NCI-H2029 treated with DMSO at 0.1 percent for 48 hours (cell line): ENCODE measurements around the gene DDI2.

Experiments
- DNase-seq: peaks from one replicate; lab custom pipeline; 2025; lab: John Stamatoyannopoulos, UW

DDI2 gene

GRCh38 chr1:15704526-15705183, 87.4 kb downstream of the DDI2 start:
- no peak for DNase-seq

GRCh38 chr1:15705184-15705566, 87.9 kb downstream of the DDI2 start:
- no peak for DNase-seq

DNA sequence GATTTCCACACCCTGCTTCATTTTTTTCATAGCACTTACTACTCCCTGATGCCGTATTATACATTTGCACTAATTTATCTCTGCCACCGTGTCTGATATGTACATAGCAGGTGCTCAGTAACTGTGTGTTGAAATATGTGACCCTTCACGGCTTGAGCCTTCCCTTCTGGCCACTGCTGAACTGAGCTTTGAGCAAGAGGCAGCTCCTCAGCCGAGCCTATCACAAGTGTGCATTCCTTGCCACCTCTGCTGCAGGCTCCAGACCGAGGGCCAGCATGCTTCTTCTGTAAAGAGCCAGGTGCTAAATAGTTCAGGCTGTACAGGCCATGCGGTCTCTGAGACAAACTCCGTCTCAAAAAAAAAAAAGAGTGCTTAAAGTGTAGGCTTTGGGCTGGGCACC, 89.5 kb downstream of the DDI2 start:
- DNase-seq, result no peak

- DNase-seq, result no peak
Observed at GRCh38 chr1:15707239-15707925, 90.1 kb downstream of the DDI2 start.

DNA sequence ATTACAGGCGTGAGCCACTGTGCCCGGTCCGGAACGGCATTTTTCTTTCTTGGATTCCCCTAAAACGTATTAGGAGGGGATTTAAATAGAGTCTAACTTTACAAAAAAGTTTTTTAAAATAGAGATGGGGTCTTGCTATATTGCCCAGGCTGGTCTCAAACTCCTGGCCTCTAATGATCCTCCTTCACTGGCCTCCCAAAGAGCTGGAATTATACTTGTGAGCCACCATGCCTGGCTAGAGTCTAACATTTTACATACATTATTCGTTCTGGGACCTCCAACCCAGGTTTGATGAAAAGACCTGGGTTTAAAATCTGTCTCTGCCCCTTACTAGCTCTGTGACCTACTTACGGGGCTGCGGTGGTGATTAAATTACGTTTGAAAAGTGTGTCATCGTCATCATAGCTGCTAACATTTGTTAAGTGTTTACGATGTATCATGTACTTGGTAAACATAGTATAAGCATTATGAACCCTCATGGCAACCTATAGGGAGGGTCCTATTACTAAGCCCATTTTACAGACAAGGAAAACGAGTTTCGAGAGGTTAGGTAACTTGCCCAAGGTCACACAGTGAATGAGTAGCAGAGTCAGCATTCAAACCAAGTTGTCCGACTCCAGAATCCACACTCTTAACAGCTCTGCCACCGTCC, 91.4 kb downstream of the DDI2 start:
- no peak for DNase-seq

GRCh38 chr1:15709226-15709625, 92.0 kb downstream of the DDI2 start:
- DNase-seq, result no peak

- no peak for DNase-seq
Observed at GRCh38 chr1:15712168-15712567, 94.9 kb downstream of the DDI2 start.

DNA sequence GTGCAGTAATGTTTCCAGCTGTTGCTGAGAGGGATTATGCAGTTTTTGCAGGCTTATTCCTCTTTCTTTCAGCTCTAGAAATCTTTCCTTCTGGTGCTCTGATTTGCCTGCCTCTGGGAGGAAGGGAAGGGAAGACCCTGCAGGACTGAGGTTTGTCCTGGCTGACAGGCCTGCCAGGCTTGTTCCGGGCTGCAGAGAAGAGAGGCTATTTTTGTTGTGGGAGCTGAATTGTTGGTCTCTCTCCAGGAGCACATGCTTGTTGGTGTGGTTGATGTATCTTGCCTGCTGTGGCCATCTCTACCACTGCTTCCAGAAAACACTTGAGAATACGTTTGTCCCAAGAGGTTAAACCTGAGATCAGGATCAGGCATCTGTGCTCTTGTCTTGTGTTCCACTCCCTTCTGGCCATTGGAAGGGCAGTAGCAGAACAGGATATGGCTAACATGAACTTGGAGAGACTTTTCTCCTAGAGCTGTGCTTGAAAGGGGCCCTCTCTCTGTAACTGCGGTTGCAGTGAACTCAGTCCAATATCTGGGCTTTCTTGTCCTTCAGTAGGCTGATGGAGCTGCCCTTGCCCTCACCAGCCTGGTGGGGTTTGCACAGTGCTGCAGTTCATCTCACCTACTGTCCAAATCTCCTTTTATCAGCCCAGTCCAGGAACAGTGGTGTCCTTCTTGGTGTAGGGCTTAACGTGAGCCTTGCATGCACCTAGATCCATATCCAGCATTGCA, 97.3 kb downstream of the DDI2 start:
- no peak for DNase-seq

DNA sequence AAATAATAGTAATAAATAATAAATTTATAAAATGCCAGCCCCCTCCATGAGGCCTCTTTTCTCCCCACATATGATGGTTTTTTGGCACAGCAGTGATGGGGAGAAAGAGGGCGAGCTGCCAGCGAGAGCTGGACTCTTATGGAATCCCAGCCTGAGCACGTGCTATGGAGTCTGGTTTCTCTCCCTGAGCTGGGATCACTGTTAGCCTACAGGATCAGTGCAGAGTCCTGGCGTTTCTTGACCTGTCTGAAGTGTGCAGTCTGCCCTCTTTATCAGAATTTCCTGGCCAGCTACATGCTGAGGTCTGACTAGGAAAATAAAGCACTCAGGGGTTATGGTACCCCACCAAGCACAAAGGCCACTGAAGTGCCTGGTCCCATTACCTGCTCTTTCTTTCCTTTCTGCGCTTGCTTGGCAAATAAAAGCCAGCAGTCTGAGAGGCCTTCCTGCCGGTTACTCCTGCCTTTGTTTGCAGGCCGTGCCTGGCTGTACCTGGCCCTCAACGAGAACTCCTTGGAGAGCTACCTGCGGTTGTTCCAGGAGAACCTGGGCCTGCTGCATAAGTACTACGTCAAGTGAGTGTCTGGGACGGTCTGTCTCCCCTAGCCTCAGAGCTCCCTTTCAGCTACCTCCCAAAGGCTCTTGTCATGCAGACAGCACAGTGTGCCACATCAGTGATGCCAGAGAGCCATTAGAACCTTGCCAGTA, 100.3 kb downstream of the DDI2 start:
- DNase-seq, result peak; percentile 75

DNA sequence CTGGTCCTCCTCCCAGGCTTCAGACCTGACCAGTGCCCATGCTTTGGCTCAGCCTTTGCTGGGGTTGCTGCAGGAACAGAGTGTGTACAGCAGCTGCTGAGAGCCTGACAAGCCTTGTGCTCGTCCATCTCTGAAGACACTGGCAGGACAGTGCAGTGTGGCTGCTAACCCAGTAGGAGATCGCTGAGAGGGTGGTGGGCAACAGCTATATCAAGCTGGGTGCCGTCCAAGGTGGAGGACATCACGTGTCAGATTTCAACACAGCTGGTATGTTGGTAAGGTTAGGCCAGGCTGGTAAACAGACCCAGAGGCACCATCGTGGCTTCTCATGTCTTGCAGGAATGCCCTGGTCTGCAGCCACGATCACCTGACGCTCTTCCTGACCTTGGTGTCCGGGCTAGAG, 100.9 kb downstream of the DDI2 start:
- DNase-seq, result peak; percentile 42
